A549 (cell line): ENCODE data around the gene DOCK9. TPM values are rescaled to one million over a fixed set of nuclear protein-coding genes. Genes with fewer than 3 reads are reported as not detected.

Experiments used
- ATAC-seq, 2 experiments: fragments of 200-7000 bp in 1 of 2; fragments of >200 bp in 1 of 2; cut with Nextera tagmentation in 1 of 2; cut with Tn5 transposase in 1 of 2; 3 replicates each; pipeline versions ENCODE4 v1.8.0 to v1.9.1; 2018 to 2020; ENCODE audit warnings: mild to moderate bottlenecking in 1 of 2, moderate library complexity in 1 of 2
- CTCF ChIA-PET: fragments of 300-600 bp; sonication (Branson Sonifier 250); formaldehyde crosslinking; extraction: SDS; loops from one replicate; lab custom pipeline; 2021; ENCODE audit warnings: antibody characterized with exemption, inconsistent platforms; lab: Yijun Ruan, JAX
- POLR2A ChIA-PET: fragments of 350-600 bp; formaldehyde crosslinking; extraction: SDS; loops from one replicate; lab custom pipeline; 2021; ENCODE audit warnings: antibody characterized with exemption, inconsistent platforms; lab: Yijun Ruan, JAX
- DNase-seq, 2 experiments: peaks; one replicate each; pipeline versions ENCODE4 v3.0.0 to v3.0.0-alpha.2; 2011 to 2016; ENCODE audit warnings: low read depth in 1 of 2, low spot score in 1 of 2
- FAIRE-seq: peaks from 2 replicates; lab custom pipeline; 2011; peaks lifted over from hg19 to GRCh38; lab: Jason Lieb, UNC
- H3K27ac ChIP-seq, 2 experiments: fragments of >200 bp; sonication (Bioruptor Twin); formaldehyde crosslinking; 3 replicates each; pipeline ENCODE4 v1.5.1; 2016 to 2017
- H3K4me1 ChIP-seq: fragments of >200 bp; sonication (Bioruptor Twin); formaldehyde crosslinking; 3 replicates; pipeline ENCODE4 v1.6.1; 2016
- H3K4me2 ChIP-seq: fragments of >200 bp; sonication (Bioruptor Twin); formaldehyde crosslinking; 3 replicates; pipeline ENCODE4 v1.6.1; 2016
- H3K4me3 ChIP-seq: fragments of >200 bp; sonication (Bioruptor Twin); formaldehyde crosslinking; 3 replicates; pipeline ENCODE4 v1.5.1; 2016
- H3K9me3 ChIP-seq: fragments of >200 bp; sonication (Bioruptor Twin); formaldehyde crosslinking; 3 replicates; pipeline ENCODE4 v1.6.1; 2016
- BHLHE40 ChIP-seq: IDR thresholded peaks from 2 replicates; pipeline ENCODE4 v1.6.1; 2012; ENCODE audit warnings: low read depth, low read length, inconsistent platforms
- CHD4 ChIP-seq: fragments of 200-600 bp; sonication (generic); IDR thresholded peaks from 2 replicates; pipeline ENCODE4 v1.6.1; 2016; ENCODE audit warnings: antibody characterized with exemption, mild to moderate bottlenecking, borderline replicate concordance
- EHMT2 ChIP-seq: fragments of 200-600 bp; sonication (generic); IDR thresholded peaks from 2 replicates; pipeline ENCODE4 v1.6.1; 2016; ENCODE audit warnings: antibody characterized with exemption, low read depth, mild to moderate bottlenecking, moderate library complexity
- ESRRA ChIP-seq: fragments of 150-350 bp; IDR thresholded peaks from 2 replicates; pipeline ENCODE4 v1.6.1; 2014; ENCODE audit warnings: mild to moderate bottlenecking, low read length, borderline replicate concordance
- FOXS1 ChIP-seq: fragments of 250-450 bp; sonication (Bioruptor Pico); IDR thresholded peaks from 2 replicates; pipeline ENCODE4 v1.5.0; 2020; ENCODE audit warnings: mild to moderate bottlenecking, moderate library complexity
- HEYL ChIP-seq: fragments of 250-450 bp; sonication (Bioruptor Pico); IDR thresholded peaks from 2 replicates; pipeline ENCODE4 v1.8.0; 2021; ENCODE audit warnings: mild to moderate bottlenecking, moderate library complexity
- HOXA7 ChIP-seq: fragments of 250-450 bp; sonication (Bioruptor Pico); IDR thresholded peaks from 2 replicates; pipeline ENCODE4 v1.5.0; 2020; ENCODE audit warnings: mild to moderate bottlenecking, moderate library complexity
- JUN ChIP-seq, 2 experiments: fragments of >200 bp; sonication (Bioruptor Twin); formaldehyde crosslinking; IDR thresholded peaks; 2 replicates in 1 of 2; 3 replicates in 1 of 2; pipeline ENCODE4 v1.6.1; 2016 to 2017
- JUNB ChIP-seq: fragments of >200 bp; sonication (Bioruptor Twin); formaldehyde crosslinking; IDR thresholded peaks from 2 replicates; pipeline ENCODE4 v1.6.1; 2016
- KDM5A ChIP-seq: fragments of 200-600 bp; sonication (generic); IDR thresholded peaks from 2 replicates; pipeline ENCODE4 v1.6.1; 2016; ENCODE audit warnings: antibody characterized with exemption, mild to moderate bottlenecking
- MYC ChIP-seq: IDR thresholded peaks from 2 replicates; pipeline ENCODE4 v1.6.1; 2012; ENCODE audit warnings: mild to moderate bottlenecking, inconsistent platforms, low read length, improper control_type of control experiment, borderline replicate concordance
- NFE2L2 ChIP-seq: fragments of 150-350 bp; conservative IDR thresholded peaks from 2 replicates; pipeline ENCODE4 v1.6.1; 2014; ENCODE audit warnings: low read length
- PHF8 ChIP-seq: fragments of 200-600 bp; sonication (generic); IDR thresholded peaks from 2 replicates; pipeline ENCODE4 v1.6.1; 2016; ENCODE audit warnings: low read depth, mild to moderate bottlenecking, antibody characterized with exemption, moderate library complexity, borderline replicate concordance
- POLR2AphosphoS2 ChIP-seq: conservative IDR thresholded peaks from 2 replicates; pipeline ENCODE4 v1.6.1; 2012; ENCODE audit warnings: low read length, improper control_type of control experiment, inconsistent platforms
- RARB ChIP-seq: fragments of 250-450 bp; sonication (Bioruptor Pico); IDR thresholded peaks from 2 replicates; pipeline ENCODE4 v1.8.0; 2021; ENCODE audit warnings: mild to moderate bottlenecking, moderate library complexity
- RFX5 ChIP-seq: fragments of 450-650 bp; IDR thresholded peaks from 2 replicates; pipeline ENCODE4 v1.7.1; 2014; ENCODE audit warnings: antibody characterized with exemption, mild to moderate bottlenecking, moderate library complexity
- RNF2 ChIP-seq: fragments of 200-600 bp; sonication (generic); IDR thresholded peaks from 2 replicates; pipeline ENCODE4 v1.6.1; 2016; ENCODE audit warnings: low read depth, mild to moderate bottlenecking, antibody characterized with exemption, moderate library complexity, borderline replicate concordance
- SMC3 ChIP-seq: fragments of >200 bp; sonication (Bioruptor Twin); formaldehyde crosslinking; IDR thresholded peaks from 3 replicates; pipeline ENCODE4 v1.6.1; 2018; ENCODE audit warnings: inconsistent platforms
- SREBF2 ChIP-seq: fragments of 450-650 bp; IDR thresholded peaks from 2 replicates; pipeline ENCODE4 v1.6.1; 2014; ENCODE audit warnings: mild to moderate bottlenecking, moderate library complexity
- TP53 ChIP-seq: fragments of 250-450 bp; sonication (Bioruptor Pico); IDR thresholded peaks from 2 replicates; pipeline ENCODE4 v1.5.0; 2021; ENCODE audit warnings: mild to moderate bottlenecking, moderate library complexity
- USF2 ChIP-seq: fragments of 450-650 bp; IDR thresholded peaks from 2 replicates; pipeline ENCODE4 v1.6.1; 2014; ENCODE audit warnings: antibody characterized with exemption
- ZSCAN20 ChIP-seq: fragments of 250-450 bp; sonication (Bioruptor Pico); IDR thresholded peaks from 2 replicates; pipeline ENCODE4 v1.8.0; 2022; ENCODE audit warnings: mild to moderate bottlenecking, moderate library complexity
- WGBS: methylation state at CpG from one replicate; pipeline ENCODE4 v1.1.6; 2017; ENCODE audit errors: missing lambda C conversion rate; 5-methylcytosine and 5-hydroxymethylcytosine counted together
- polyA plus RNA-seq, 4 experiments: library from polyadenylated mRNA; depleted of rRNA in 3 of 4; stranded (reverse); fragments of >200 nt; fragmentation: RNase III in 1 of 4; extraction: RNeasy Plus Mini Kit Qiagen cat#74134 plus additional on column Dnase treatment in 1 of 4; gene quantifications; 2 replicates in 3 of 4; 3 replicates in 1 of 4; pipeline ENCODE4 v1.2.3, GENCODE V29; 2011 to 2017
- TF ChIP-seq, protein P1 (sequence below): fragments of 150-350 bp; IDR thresholded peaks from 2 replicates; pipeline ENCODE4 v1.6.1; 2014; ENCODE audit warnings: low read depth, mild to moderate bottlenecking, low read length
- TF ChIP-seq, protein P2 (sequence below): IDR thresholded peaks from 2 replicates; pipeline ENCODE4 v1.6.1; 2012; ENCODE audit warnings: low read depth, borderline replicate concordance

Gene DOCK9
- polyA plus RNA-seq, 2 of the 4 experiments (the other 2 are of a cell fraction), result 34.0 to 43.9 TPM

GRCh38 chr13:98942485-98942884 is 35.4 kb downstream of the DOCK9 start (continued):
- TF ChIP-seq RNF2, result no peak
- TF ChIP-seq JUN (IDR thresholded peaks at IDR 0.05), result no peak
- no peak for TF ChIP-seq PHF8
- TF ChIP-seq MYC, result no peak
- TF ChIP-seq ESRRA, result no peak

GRCh38 chr13:98941536-98941935 is 36.3 kb downstream of the DOCK9 start:
- ATAC-seq (no peak), FAIRE-seq (no peak), DNase-seq (no peak)
- TF ChIP-seq USF2, result no peak
- TF ChIP-seq SREBF2, result no peak
- no peak for TF ChIP-seq TP53 (CRISPR knock-in tag)
- no peak for TF ChIP-seq JUNB
- no peak for TF ChIP-seq KDM5A
- TF ChIP-seq NFE2L2, result no peak
- TF ChIP-seq, protein P1, sequence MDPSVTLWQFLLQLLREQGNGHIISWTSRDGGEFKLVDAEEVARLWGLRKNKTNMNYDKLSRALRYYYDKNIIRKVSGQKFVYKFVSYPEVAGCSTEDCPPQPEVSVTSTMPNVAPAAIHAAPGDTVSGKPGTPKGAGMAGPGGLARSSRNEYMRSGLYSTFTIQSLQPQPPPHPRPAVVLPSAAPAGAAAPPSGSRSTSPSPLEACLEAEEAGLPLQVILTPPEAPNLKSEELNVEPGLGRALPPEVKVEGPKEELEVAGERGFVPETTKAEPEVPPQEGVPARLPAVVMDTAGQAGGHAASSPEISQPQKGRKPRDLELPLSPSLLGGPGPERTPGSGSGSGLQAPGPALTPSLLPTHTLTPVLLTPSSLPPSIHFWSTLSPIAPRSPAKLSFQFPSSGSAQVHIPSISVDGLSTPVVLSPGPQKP, result no peak
- Histone ChIP-seq H3K27ac (no peak overlapping the region), H3K4me1 (peaks cover 4% of the 10 kb centered on the region; the same call in 1 of the 3 replicates), H3K4me2 (no peak overlapping the region), H3K4me3 (no peak overlapping the region), H3K9me3 (no peaks in the 10 kb centered on the region)
- CTCF ChIA-PET, result no interaction called here
- 90% methylated on average over 4 of the region's 4 CpGs for WGBS
- POLR2A ChIA-PET, result no interaction called here

GRCh38 chr13:98941126-98941525 is 36.7 kb downstream of the DOCK9 start:
- TF ChIP-seq, protein P2, sequence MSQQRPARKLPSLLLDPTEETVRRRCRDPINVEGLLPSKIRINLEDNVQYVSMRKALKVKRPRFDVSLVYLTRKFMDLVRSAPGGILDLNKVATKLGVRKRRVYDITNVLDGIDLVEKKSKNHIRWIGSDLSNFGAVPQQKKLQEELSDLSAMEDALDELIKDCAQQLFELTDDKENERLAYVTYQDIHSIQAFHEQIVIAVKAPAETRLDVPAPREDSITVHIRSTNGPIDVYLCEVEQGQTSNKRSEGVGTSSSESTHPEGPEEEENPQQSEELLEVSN, result no peak
- TF ChIP-seq FOXS1 (no peak), RFX5 (no peak), BHLHE40 (no peak), ZSCAN20 (CRISPR knock-in tag) (no peak), MYC (no peak), SMC3 (no peak), RARB (CRISPR knock-in tag) (no peak), CHD4 (no peak), HOXA7 (CRISPR knock-in tag) (no peak), HEYL (no peak), POLR2AphosphoS2 (no peak), EHMT2 (no peak), JUNB (no peak)
- 92% methylated on average over 5 of the region's 5 CpGs for WGBS
- Histone ChIP-seq H3K4me3 (no peak overlapping the region), H3K4me2 (no peak overlapping the region), H3K9me3 (no peaks in the 10 kb centered on the region), H3K4me1 (peaks cover 4% of the 10 kb centered on the region; the same call in 1 of the 3 replicates), H3K27ac (no peak overlapping the region)
- ChIA-PET POLR2A (no interaction called here), CTCF (no interaction called here)
- no peak for FAIRE-seq
- DNase-seq, result no peak
- no peak for ATAC-seq
